Mammary epithelial cell (primary cell): ENCODE measurements around the gene ATG7.

Experiments used
- CTCF ChIP-seq, 2 donors: IDR thresholded peaks in 1 of 2; conservative IDR thresholded peaks in 1 of 2; 2 replicates each; pipeline ENCODE4 v1.5.1; 2011 to 2012; ENCODE audit warnings: inconsistent platforms in 2 of 2, low read length in 2 of 2, mild to moderate bottlenecking in 2 of 2, control low read depth in 1 of 2, low read depth in 1 of 2; ENCODE audit not compliant: insufficient read depth in 1 of 2; ENCODE audit errors: extremely low read depth in 1 of 2
- EZH2 ChIP-seq: IDR thresholded peaks from 2 replicates; pipeline ENCODE4 v1.6.1; 2012; ENCODE audit warnings: low read length, inconsistent platforms, borderline replicate concordance

GRCh38 chr3:11346416-11346815 lies 74.2 kb downstream of the ATG7 start:
- no peak for TF ChIP-seq CTCF (conservative IDR thresholded peaks at IDR 0.05 in 1 of 2, IDR thresholded peaks at IDR 0.05 in 1 of 2; ENCODE audit: extremely low read depth in 1 of 2, insufficient read depth in 1 of 2, low read depth in 1 of 2, low read length in 2 of 2)
- TF ChIP-seq EZH2, result no peak
